ENCODE data around the gene SORCS2. TPM values are rescaled to one million over a fixed set of nuclear protein-coding genes. Genes with fewer than 3 reads are reported as not detected.

SORCS2 gene
- polyA plus RNA-seq, 1 donor from 2014 or later: 1.0 TPM

DNA sequence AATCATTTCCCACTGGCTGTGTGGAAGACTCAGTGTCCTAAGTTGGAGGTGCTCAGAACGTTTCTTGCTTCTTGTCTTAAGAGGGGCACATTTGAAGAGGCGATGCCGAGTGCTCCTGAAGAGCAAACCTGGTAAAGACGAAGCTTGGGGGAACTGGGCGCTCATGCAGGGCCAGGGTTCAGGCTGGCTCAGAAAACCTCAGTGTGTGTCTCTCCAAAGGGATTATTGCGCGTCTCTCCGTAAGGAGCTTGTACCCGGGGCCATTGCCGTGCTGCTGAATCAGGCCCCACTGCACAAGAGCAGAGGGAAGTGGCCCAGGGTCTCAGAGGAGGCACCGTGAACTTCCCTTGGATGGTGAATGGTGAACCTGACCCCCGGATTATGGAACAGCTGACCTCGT lies 198.0 kb downstream of the SORCS2 start:
- no peaks in the 10 kb centered on the region for H3K9me2 ChIP-seq (ENCODE audit: insufficient read depth, low read length)
- no peaks in the 10 kb centered on the region for H3K79me2 ChIP-seq (replicated peaks; ENCODE audit: insufficient read depth, low read length)
- H3K36me3 ChIP-seq (ENCODE audit: insufficient read depth, low read length): no peaks in the 10 kb centered on the region
- H3K9me3 ChIP-seq (ENCODE audit: low read length): no peaks in the 10 kb centered on the region
- no peaks in the 10 kb centered on the region for H3K27me3 ChIP-seq (ENCODE audit: insufficient read depth, low read depth, low read length)
- H3K9ac ChIP-seq (ENCODE audit: low read length): no peak overlapping the region
- H4K20me1 ChIP-seq (ENCODE audit: insufficient read depth): no peaks in the 10 kb centered on the region
- H2AFZ ChIP-seq (ENCODE audit: low read depth, low read length): no peak overlapping the region
- H3F3A ChIP-seq (ENCODE audit: insufficient read depth, low read length, poor library complexity, severe bottlenecking): no peaks in the 10 kb centered on the region
- H3K4me3 ChIP-seq (ENCODE audit: low read length): no peak overlapping the region
- no peak for TF ChIP-seq EP300 (conservative IDR thresholded peaks at IDR 0.05; ENCODE audit: poor library complexity, severe bottlenecking)
- no peak for TF ChIP-seq SMC3 (conservative IDR thresholded peaks at IDR 0.05; ENCODE audit: poor library complexity)
- TF ChIP-seq POLR2AphosphoS5 (IDR thresholded peaks at IDR 0.05): no peak
- TF ChIP-seq RAD21 (conservative IDR thresholded peaks at IDR 0.05): no peak
- TF ChIP-seq TAF1 (IDR thresholded peaks at IDR 0.05; ENCODE audit: low read depth): no peak
- H3K4me2 ChIP-seq (ENCODE audit: low read length): no peak overlapping the region
- no peak overlapping the region for H3K27ac ChIP-seq (ENCODE audit: low read length)

DNA sequence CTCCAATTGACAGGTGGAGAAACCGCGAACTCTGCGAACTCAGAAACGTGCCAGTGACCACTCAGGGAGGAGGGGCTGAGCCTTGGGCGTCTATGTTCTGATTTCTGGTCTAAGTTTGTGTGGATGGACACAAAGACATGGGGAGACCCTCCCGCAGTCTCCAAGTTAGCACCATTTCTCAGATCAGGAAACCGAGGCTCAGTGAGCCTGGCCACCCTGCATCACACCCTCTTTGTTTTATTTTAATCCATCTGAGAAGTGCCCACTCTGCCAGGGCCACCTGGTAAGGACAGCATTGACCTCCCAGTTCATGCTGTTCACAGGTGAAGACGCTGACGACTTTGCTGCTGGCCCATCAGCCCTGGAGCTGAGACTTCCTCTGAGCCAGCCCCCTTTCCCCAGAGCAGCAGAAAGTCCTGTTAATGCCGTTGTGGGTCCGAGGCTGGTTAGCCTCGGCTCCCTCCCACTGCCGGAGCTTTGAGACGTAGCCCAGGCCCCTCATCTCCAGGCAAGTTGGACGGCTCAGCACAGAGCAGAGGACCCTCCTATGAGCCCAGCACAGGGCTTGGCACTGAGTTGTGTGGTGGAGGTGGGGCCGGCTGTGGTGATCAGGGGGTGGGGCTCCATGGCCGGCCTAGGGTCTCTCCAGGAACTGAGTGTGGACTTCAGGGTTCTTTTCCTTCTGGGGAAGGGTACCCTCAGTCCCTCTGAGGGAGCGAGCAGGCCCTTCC lies 198.7 kb downstream of the SORCS2 start:
- H3K9me2 ChIP-seq (ENCODE audit: insufficient read depth, low read length): no peaks in the 10 kb centered on the region
- H3K9me3 ChIP-seq (ENCODE audit: low read length): no peaks in the 10 kb centered on the region
- no peaks in the 10 kb centered on the region for H3K79me2 ChIP-seq (replicated peaks; ENCODE audit: insufficient read depth, low read length)
- no peaks in the 10 kb centered on the region for H3K36me3 ChIP-seq (ENCODE audit: insufficient read depth, low read length)
- H2AFZ ChIP-seq (ENCODE audit: low read depth, low read length): no peak overlapping the region
- no peaks in the 10 kb centered on the region for H3F3A ChIP-seq (ENCODE audit: insufficient read depth, low read length, poor library complexity, severe bottlenecking)
- no peak overlapping the region for H3K4me3 ChIP-seq (ENCODE audit: low read length)
- H3K27me3 ChIP-seq (ENCODE audit: insufficient read depth, low read depth, low read length): no peaks in the 10 kb centered on the region
- no peak overlapping the region for H3K4me2 ChIP-seq (ENCODE audit: low read length)
- H3K27ac ChIP-seq (ENCODE audit: low read length): no peak overlapping the region
- no peaks in the 10 kb centered on the region for H4K20me1 ChIP-seq (ENCODE audit: insufficient read depth)
- no peak for TF ChIP-seq TAF1 (IDR thresholded peaks at IDR 0.05; ENCODE audit: low read depth)
- no peak for TF ChIP-seq MXI1 (conservative IDR thresholded peaks at IDR 0.05; ENCODE audit: poor library complexity, severe bottlenecking)
- no peak for TF ChIP-seq POLR2AphosphoS5 (IDR thresholded peaks at IDR 0.05)
- no peak for TF ChIP-seq RAD21 (conservative IDR thresholded peaks at IDR 0.05)
- TF ChIP-seq, protein P1, sequence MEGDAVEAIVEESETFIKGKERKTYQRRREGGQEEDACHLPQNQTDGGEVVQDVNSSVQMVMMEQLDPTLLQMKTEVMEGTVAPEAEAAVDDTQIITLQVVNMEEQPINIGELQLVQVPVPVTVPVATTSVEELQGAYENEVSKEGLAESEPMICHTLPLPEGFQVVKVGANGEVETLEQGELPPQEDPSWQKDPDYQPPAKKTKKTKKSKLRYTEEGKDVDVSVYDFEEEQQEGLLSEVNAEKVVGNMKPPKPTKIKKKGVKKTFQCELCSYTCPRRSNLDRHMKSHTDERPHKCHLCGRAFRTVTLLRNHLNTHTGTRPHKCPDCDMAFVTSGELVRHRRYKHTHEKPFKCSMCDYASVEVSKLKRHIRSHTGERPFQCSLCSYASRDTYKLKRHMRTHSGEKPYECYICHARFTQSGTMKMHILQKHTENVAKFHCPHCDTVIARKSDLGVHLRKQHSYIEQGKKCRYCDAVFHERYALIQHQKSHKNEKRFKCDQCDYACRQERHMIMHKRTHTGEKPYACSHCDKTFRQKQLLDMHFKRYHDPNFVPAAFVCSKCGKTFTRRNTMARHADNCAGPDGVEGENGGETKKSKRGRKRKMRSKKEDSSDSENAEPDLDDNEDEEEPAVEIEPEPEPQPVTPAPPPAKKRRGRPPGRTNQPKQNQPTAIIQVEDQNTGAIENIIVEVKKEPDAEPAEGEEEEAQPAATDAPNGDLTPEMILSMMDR (IDR thresholded peaks at IDR 0.05; ENCODE audit: poor library complexity, severe bottlenecking): no peak
- TF ChIP-seq, protein P2, sequence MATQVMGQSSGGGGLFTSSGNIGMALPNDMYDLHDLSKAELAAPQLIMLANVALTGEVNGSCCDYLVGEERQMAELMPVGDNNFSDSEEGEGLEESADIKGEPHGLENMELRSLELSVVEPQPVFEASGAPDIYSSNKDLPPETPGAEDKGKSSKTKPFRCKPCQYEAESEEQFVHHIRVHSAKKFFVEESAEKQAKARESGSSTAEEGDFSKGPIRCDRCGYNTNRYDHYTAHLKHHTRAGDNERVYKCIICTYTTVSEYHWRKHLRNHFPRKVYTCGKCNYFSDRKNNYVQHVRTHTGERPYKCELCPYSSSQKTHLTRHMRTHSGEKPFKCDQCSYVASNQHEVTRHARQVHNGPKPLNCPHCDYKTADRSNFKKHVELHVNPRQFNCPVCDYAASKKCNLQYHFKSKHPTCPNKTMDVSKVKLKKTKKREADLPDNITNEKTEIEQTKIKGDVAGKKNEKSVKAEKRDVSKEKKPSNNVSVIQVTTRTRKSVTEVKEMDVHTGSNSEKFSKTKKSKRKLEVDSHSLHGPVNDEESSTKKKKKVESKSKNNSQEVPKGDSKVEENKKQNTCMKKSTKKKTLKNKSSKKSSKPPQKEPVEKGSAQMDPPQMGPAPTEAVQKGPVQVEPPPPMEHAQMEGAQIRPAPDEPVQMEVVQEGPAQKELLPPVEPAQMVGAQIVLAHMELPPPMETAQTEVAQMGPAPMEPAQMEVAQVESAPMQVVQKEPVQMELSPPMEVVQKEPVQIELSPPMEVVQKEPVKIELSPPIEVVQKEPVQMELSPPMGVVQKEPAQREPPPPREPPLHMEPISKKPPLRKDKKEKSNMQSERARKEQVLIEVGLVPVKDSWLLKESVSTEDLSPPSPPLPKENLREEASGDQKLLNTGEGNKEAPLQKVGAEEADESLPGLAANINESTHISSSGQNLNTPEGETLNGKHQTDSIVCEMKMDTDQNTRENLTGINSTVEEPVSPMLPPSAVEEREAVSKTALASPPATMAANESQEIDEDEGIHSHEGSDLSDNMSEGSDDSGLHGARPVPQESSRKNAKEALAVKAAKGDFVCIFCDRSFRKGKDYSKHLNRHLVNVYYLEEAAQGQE (IDR thresholded peaks at IDR 0.05; ENCODE audit: borderline replicate concordance): no peak
- TF ChIP-seq EP300 (conservative IDR thresholded peaks at IDR 0.05; ENCODE audit: poor library complexity, severe bottlenecking): no peak
- TF ChIP-seq EZH2 (IDR thresholded peaks at IDR 0.05; ENCODE audit: borderline replicate concordance, insufficient read depth, low read length, poor library complexity, severe bottlenecking): no peak
- TF ChIP-seq SMC3 (conservative IDR thresholded peaks at IDR 0.05; ENCODE audit: poor library complexity): no peak
- no peak overlapping the region for H3K9ac ChIP-seq (ENCODE audit: low read length)

All from neural cell (in vitro differentiated cells).